BLaER1 (cell line): ENCODE measurements around the gene PCDHA1.
"Not testable (repeated sequence)": the region's sequence is repeated elsewhere in the genome, so short reads cannot be mapped to it uniquely, and the experiment has no call there.

Experiments used
- H3K27ac ChIP-seq: shearing (Covaris generic); formaldehyde crosslinking; 2 replicates; pipeline ENCODE4 v1.8.1; 2022
- H3K27me3 ChIP-seq: shearing (Covaris generic); formaldehyde crosslinking; 2 replicates; pipeline ENCODE4 v1.8.1; 2022
- H3K36me3 ChIP-seq: shearing (Covaris generic); formaldehyde crosslinking; 2 replicates; pipeline ENCODE4 v1.8.1; 2022
- H3K4me1 ChIP-seq: shearing (Covaris generic); formaldehyde crosslinking; 2 replicates; pipeline ENCODE4 v1.8.1; 2022
- H3K4me2 ChIP-seq: shearing (Covaris generic); formaldehyde crosslinking; 2 replicates; pipeline ENCODE4 v1.8.1; 2022
- H3K4me3 ChIP-seq: shearing (Covaris generic); formaldehyde crosslinking; 2 replicates; pipeline ENCODE4 v1.8.1; 2022
- H3K9ac ChIP-seq: shearing (Covaris generic); formaldehyde crosslinking; 2 replicates; pipeline ENCODE4 v1.8.1; 2022
- H3K9me3 ChIP-seq: shearing (Covaris generic); formaldehyde crosslinking; 2 replicates; pipeline ENCODE4 v1.8.1; 2022
- H4K20me1 ChIP-seq: shearing (Covaris generic); formaldehyde crosslinking; 2 replicates; pipeline ENCODE4 v1.8.1; 2022
- Cebpa-rat ChIP-seq: shearing (Covaris generic); IDR thresholded peaks from 2 replicates; pipeline ENCODE4 v1.8.1; 2022

The PCDHA1 gene

DNA sequence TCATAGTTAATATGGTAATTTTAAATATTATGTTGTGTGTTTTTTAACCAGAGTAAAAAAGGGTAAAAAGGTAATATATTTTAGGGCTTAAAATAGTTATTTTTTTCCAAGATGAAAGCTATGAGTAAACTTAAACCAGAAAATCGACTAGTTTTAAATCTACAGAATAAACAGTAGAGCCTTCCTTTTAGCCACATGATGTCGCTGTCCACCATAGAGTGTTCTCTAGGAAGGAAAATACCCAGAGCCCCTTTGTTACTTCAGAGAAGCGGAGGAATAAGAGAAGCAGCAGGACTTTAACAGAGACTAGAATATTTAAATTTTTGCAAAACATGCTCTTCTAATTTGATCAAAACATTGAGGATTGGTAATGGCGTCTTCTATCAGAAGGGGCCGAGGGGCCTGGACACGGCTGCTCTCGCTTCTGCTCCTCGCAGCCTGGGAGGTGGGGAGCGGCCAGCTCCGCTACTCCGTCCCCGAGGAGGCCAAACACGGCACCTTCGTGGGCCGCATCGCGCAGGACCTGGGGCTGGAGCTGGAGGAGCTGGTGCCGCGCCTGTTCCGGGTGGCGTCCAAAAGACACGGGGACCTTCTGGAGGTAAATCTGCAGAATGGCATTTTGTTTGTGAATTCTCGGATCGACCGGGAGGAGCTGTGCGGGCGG is 8.8 kb downstream of the PCDHA1 start, which contains the start of gene PCDHA2:
Gene PCDHA2, plus strand, starts transcription at position 258 of the 664 bp plus-strand sequence.
- H3K4me1 ChIP-seq, result no peaks in the 10 kb centered on the region
- H3K27ac ChIP-seq, result no peak within 1 kb of the TSS
- no peak for TF ChIP-seq Cebpa-rat
- H3K27me3 ChIP-seq, result no peaks in the 10 kb centered on the region
- no peak within 1 kb of the TSS for H3K4me3 ChIP-seq
- peaks cover 52% of the 10 kb centered on the region for H3K9me3 ChIP-seq
- no peak within 1 kb of the TSS for H3K4me2 ChIP-seq
- H3K36me3 ChIP-seq, result no peaks in the 10 kb centered on the region
- no peak within 1 kb of the TSS for H3K9ac ChIP-seq
- no peaks in the 10 kb centered on the region for H4K20me1 ChIP-seq

- Histone ChIP-seq H3K36me3 (no peaks in the 10 kb centered on the region), H3K9me3 (peaks cover 52% of the 10 kb centered on the region), H3K4me2 (no peak overlapping the region), H4K20me1 (no peaks in the 10 kb centered on the region), H3K9ac (no peak overlapping the region), H3K4me1 (no peaks in the 10 kb centered on the region), H3K27ac (no peak overlapping the region), H3K4me3 (no peak overlapping the region), H3K27me3 (no peaks in the 10 kb centered on the region)
- TF ChIP-seq Cebpa-rat, result no peak
Measured at GRCh38 chr5:140795259-140795641, 9.3 kb downstream of the PCDHA1 start.

- H3K9ac ChIP-seq, H3K4me1 ChIP-seq, H3K27ac ChIP-seq, H3K27me3 ChIP-seq, H3K4me3 ChIP-seq, H3K4me2 ChIP-seq, H3K36me3 ChIP-seq, H4K20me1 ChIP-seq: not testable (repeated sequence)
- peaks cover 55% of the 10 kb centered on the region for H3K9me3 ChIP-seq
Measured at GRCh38 chr5:140796072-140796717, 10.3 kb downstream of the PCDHA1 start.

GRCh38 chr5:140796718-140797095 is 10.8 kb downstream of the PCDHA1 start:
- Histone ChIP-seq H3K27ac (no peak overlapping the region), H3K4me3 (no peak overlapping the region), H3K9ac (no peak overlapping the region), H3K4me1 (no peaks in the 10 kb centered on the region), H3K9me3 (peaks cover 59% of the 10 kb centered on the region), H3K36me3 (no peaks in the 10 kb centered on the region), H4K20me1 (no peaks in the 10 kb centered on the region), H3K27me3 (no peaks in the 10 kb centered on the region), H3K4me2 (no peak overlapping the region)
- no peak for TF ChIP-seq Cebpa-rat

- Histone ChIP-seq H3K9me3 (peaks cover 50% of the 10 kb centered on the region), H3K9ac (no peak within 1 kb of the TSS), H4K20me1 (no peaks in the 10 kb centered on the region), H3K4me3 (no peak within 1 kb of the TSS), H3K27ac (no peak within 1 kb of the TSS), H3K4me2 (no peak within 1 kb of the TSS), H3K4me1 (no peaks in the 10 kb centered on the region), H3K27me3 (no peaks in the 10 kb centered on the region), H3K36me3 (no peaks in the 10 kb centered on the region)
- TF ChIP-seq Cebpa-rat, result no peak
Measured at GRCh38 chr5:140800816-140801493, 15.0 kb downstream of the PCDHA1 start, which contains the start of gene PCDHA3. Gene PCDHA3, plus strand, starts transcription at chr5:140801057.

DNA sequence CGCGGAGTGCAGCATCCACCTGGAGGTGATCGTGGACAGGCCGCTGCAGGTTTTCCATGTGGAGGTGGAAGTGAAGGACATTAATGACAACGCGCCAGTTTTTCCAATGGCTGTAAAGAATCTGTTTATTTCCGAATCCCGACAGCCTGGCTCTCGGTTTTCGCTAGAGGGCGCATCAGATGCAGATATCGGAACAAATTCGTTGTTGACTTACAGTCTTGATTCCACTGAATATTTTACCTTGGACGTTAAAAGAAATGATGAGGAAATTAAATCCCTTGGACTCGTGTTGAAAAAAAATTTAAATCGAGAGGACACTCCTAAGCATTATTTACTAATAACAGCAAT is 15.5 kb downstream of the PCDHA1 start:
- no peaks in the 10 kb centered on the region for H4K20me1 ChIP-seq
- no peak overlapping the region for H3K27ac ChIP-seq
- H3K4me3 ChIP-seq, result no peak overlapping the region
- H3K27me3 ChIP-seq, result no peaks in the 10 kb centered on the region
- no peak overlapping the region for H3K9ac ChIP-seq
- H3K9me3 ChIP-seq, result peaks cover 47% of the 10 kb centered on the region
- no peaks in the 10 kb centered on the region for H3K4me1 ChIP-seq
- no peak for TF ChIP-seq Cebpa-rat
- no peak overlapping the region for H3K4me2 ChIP-seq
- H3K36me3 ChIP-seq, result no peaks in the 10 kb centered on the region

GRCh38 chr5:140802381-140802780 is 16.4 kb downstream of the PCDHA1 start:
- not testable (repeated sequence) for H3K4me1 ChIP-seq, H3K27ac ChIP-seq, H3K27me3 ChIP-seq, H3K9ac ChIP-seq, H3K36me3 ChIP-seq, H4K20me1 ChIP-seq, H3K4me3 ChIP-seq, H3K4me2 ChIP-seq
- peaks cover 47% of the 10 kb centered on the region for H3K9me3 ChIP-seq

DNA sequence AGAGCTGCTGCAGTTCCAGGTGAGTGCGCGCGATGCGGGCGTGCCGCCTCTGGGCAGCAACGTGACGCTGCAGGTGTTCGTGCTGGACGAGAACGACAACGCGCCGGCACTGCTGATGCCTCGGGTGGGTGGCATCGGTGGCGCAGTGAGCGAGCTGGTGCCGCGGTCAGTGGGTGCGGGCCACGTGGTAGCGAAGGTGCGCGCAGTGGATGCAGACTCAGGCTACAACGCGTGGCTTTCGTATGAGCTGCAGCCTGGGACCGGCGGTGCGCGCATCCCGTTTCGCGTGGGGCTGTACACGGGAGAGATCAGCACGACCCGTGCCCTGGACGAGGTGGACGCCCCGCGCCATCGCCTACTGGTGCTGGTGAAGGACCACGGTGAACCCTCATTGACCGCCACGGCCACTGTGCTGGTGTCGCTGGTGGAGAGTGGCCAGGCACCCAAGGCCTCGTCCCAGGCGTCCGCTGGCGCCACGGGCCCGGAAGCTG is 16.9 kb downstream of the PCDHA1 start:
- Histone ChIP-seq H3K9me3 (peaks cover 50% of the 10 kb centered on the region), H3K4me1 (no peaks in the 10 kb centered on the region), H3K9ac (no peak overlapping the region), H3K4me3 (no peak overlapping the region), H4K20me1 (no peaks in the 10 kb centered on the region), H3K36me3 (no peaks in the 10 kb centered on the region), H3K4me2 (no peak overlapping the region), H3K27me3 (no peaks in the 10 kb centered on the region), H3K27ac (no peak overlapping the region)
- no peak for TF ChIP-seq Cebpa-rat

DNA sequence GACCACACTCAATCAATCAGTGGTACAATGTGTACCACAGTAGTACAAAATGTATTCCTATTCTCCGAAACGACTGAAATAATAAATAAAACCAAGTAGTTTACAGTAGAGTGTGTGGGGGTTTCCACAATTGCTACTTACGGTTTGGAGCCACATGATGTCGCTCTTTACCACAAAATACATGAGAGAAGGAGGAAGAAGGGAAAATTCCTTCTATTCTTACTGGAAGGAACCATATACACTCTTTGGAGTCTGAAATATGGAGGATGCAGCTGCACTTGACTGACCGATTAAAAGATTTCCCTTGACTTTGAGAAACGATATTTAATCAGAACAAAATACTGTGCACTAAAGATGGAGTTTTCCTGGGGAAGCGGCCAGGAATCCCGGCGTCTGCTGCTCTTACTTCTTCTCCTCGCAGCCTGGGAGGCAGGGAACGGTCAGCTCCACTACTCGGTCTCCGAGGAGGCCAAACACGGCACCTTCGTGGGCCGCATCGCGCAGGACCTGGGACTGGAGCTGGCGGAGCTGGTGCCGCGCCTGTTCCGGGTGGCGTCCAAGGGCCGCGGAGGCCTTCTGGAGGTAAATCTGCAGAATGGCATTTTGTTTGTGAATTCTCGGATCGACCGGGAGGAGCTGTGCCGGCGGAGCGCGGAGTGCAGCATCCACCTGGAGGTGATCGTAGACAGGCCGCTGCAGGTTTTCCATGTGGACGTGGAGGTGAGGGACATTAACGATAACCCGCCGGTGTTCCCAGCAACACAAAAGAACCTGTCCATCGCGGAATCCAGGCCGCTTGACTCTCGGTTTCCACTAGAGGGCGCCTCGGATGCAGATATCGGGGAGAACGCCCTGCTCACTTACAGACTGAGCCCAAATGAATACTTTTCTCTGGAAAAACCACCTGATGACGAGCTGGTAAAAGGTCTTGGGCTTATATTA is 21.2 kb downstream of the PCDHA1 start, which contains the start of gene PCDHA4:
Gene PCDHA4, plus strand, starts transcription at position 235 of the 942 bp plus-strand sequence.
- Histone ChIP-seq H3K36me3 (no peaks in the 10 kb centered on the region), H3K9me3 (peaks cover 48% of the 10 kb centered on the region), H3K27ac (no peak within 1 kb of the TSS), H3K4me3 (no peak within 1 kb of the TSS), H3K27me3 (no peaks in the 10 kb centered on the region), H4K20me1 (no peaks in the 10 kb centered on the region), H3K4me1 (no peaks in the 10 kb centered on the region), H3K9ac (no peak within 1 kb of the TSS), H3K4me2 (no peak within 1 kb of the TSS)
- TF ChIP-seq Cebpa-rat, result no peak

- not testable (repeated sequence) for H3K4me2 ChIP-seq, H3K9ac ChIP-seq, H3K4me3 ChIP-seq
Measured at GRCh38 chr5:140808241-140808888, 22.4 kb downstream of the PCDHA1 start.

More at GRCh38 chr5:140808241-140808888, 22.4 kb downstream of the PCDHA1 start:
- H3K4me1 ChIP-seq, H3K36me3 ChIP-seq, H3K27me3 ChIP-seq, H3K27ac ChIP-seq, H4K20me1 ChIP-seq: not testable (repeated sequence)
- H3K9me3 ChIP-seq, result peaks cover 36% of the 10 kb centered on the region
